Common myeloid progenitor, CD34-positive (primary cell): Measurements from ENCODE around the gene APBB2. TPM values are rescaled to one million over a fixed set of nuclear protein-coding genes. Genes with fewer than 3 reads are reported as not detected.
A peak's percentile ranks its signal among the peaks of the same experiment; 100 is the strongest.

ENCODE experiments used
- CTCF ChIA-PET: fragments of 350-600 bp; sonication (Branson Sonifier 250); formaldehyde crosslinking; loops from one replicate; lab custom pipeline; 2021; ENCODE audit warnings: antibody characterized with exemption; lab: Charles Lee
- POLR2A ChIA-PET: fragments of 350-600 bp; sonication (Branson Sonifier 250); formaldehyde crosslinking; loops from one replicate; lab custom pipeline; 2021; ENCODE audit warnings: antibody characterized with exemption; lab: Charles Lee
- DNase-seq, 3 donors: peaks; one replicate each; pipeline versions ENCODE4 v3.0.0 to v3.0.0-alpha.2; 2013
- H3K27ac ChIP-seq, 2 experiments: 1 replicate in 1 of 2; 2 replicates in 1 of 2; pipeline ENCODE4 v1.7.0; 2013; ENCODE audit warnings: inconsistent platforms in 2 of 2, low read length in 2 of 2, mild to moderate bottlenecking in 2 of 2, low read depth in 1 of 2, moderate library complexity in 1 of 2; ENCODE audit not compliant: severe bottlenecking in 2 of 2, insufficient read depth in 1 of 2, poor library complexity in 1 of 2
- H3K27me3 ChIP-seq, 5 experiments: replicated peaks in 2 of 5; 1 replicate in 3 of 5; 2 replicates in 2 of 5; pipeline versions ENCODE4 v1.6.1 to v1.7.0; 2013; ENCODE audit warnings: low read length in 4 of 5, mild to moderate bottlenecking in 2 of 5, moderate library complexity in 2 of 5, inconsistent platforms in 1 of 5; ENCODE audit not compliant: insufficient read depth in 5 of 5, control insufficient read depth in 4 of 5
- H3K36me3 ChIP-seq, 4 experiments: 1 replicate in 2 of 4; 2 replicates in 2 of 4; pipeline versions ENCODE4 v1.6.1 to v1.7.0; 2013; ENCODE audit warnings: low read length in 3 of 4, control low read depth in 1 of 4, mild to moderate bottlenecking in 1 of 4; ENCODE audit not compliant: control insufficient read depth in 4 of 4, insufficient read depth in 4 of 4
- H3K4me1 ChIP-seq, 4 experiments: 1 replicate in 3 of 4; 2 replicates in 1 of 4; pipeline versions ENCODE4 v1.6.1 to v1.7.1; 2013; ENCODE audit warnings: low read length in 3 of 4, mild to moderate bottlenecking in 3 of 4, control low read depth in 1 of 4, inconsistent platforms in 1 of 4, moderate library complexity in 1 of 4; ENCODE audit not compliant: control insufficient read depth in 4 of 4, insufficient read depth in 4 of 4; ENCODE audit errors: control extremely low read depth in 1 of 4
- H3K4me3 ChIP-seq, 7 experiments: 1 replicate in 4 of 7; 2 replicates in 3 of 7; pipeline versions ENCODE4 v1.5.1 to v1.7.0; 2013; ENCODE audit warnings: mild to moderate bottlenecking in 7 of 7, low read length in 6 of 7, moderate library complexity in 6 of 7, inconsistent platforms in 2 of 7, low read depth in 2 of 7, control low read depth in 1 of 7; ENCODE audit not compliant: insufficient read depth in 4 of 7, control insufficient read depth in 1 of 7; ENCODE audit errors: extremely low read depth in 1 of 7
- H3K9me3 ChIP-seq, 5 experiments: 1 replicate in 4 of 5; 2 replicates in 1 of 5; pipeline versions ENCODE4 v1.6.1 to v1.7.1; 2013; ENCODE audit warnings: low read length in 4 of 5, mild to moderate bottlenecking in 2 of 5, inconsistent platforms in 1 of 5, low read depth in 1 of 5, moderate library complexity in 1 of 5; ENCODE audit not compliant: control insufficient read depth in 4 of 5, insufficient read depth in 2 of 5; ENCODE audit errors: control extremely low read depth in 1 of 5
- WGBS: methylation state at CpG from one replicate; pipeline ENCODE4 v1.1.5; 2013; ENCODE audit not compliant: insufficient coverage; 5-methylcytosine and 5-hydroxymethylcytosine counted together
- polyA plus RNA-seq: library from polyadenylated mRNA; unstranded; fragments of 120-200 nt; gene quantifications from one replicate; pipeline ENCODE4 v1.2.1, GENCODE V29; 2013

APBB2 gene
- 2.5 TPM for polyA plus RNA-seq

- Histone ChIP-seq H3K36me3 (no peaks in the 10 kb centered on the region), H3K27me3 (peaks cover 8 to 62% (median 15%) of the 10 kb centered on the region in 5 experiments), H3K9me3 (no peaks in the 10 kb centered on the region), H3K4me1 (peaks cover 0 to 37% (median 24%) of the 10 kb centered on the region in 4 experiments), H3K4me3 (peak within 1 kb of the TSS; percentile 61 to 85 (median 73)), H3K27ac (no peak within 1 kb of the TSS)
- peak; percentile 72 to 94 (median 93) for DNase-seq
- ChIA-PET POLR2A (no interaction called here), CTCF (interaction anchor here (0.7 to 4.0 kb wide), 6 partner anchors 16 to 241 kb away, joined by 3 to 35 read pairs (median 3); no protein-coding TSS in a partner anchor)
- whole genome bisulfite sequencing, result 0% methylated on average over 52 of the region's 71 CpGs
Observed at GRCh38 chr4:41214136-41214824, at the start of gene APBB2. TSS of gene APBB2 (minus strand) at chr4:41214542. CDS start at chr4:41033254, 181,288 bp downstream.

GRCh38 chr4:41262198-41262597 lies 47.9 kb upstream of the APBB2 start:
- no peak for DNase-seq
- 94% methylated on average over 3 of the region's 6 CpGs for WGBS
- Histone ChIP-seq H3K4me1 (peaks cover 5 to 13% (median 9%) of the 10 kb centered on the region in 4 experiments), H3K27ac (no peak overlapping the region), H3K27me3 (peaks cover 3 to 7% (median 7%) of the 10 kb centered on the region in 5 experiments), H3K36me3 (peaks cover 0 to 2% (median 0%) of the 10 kb centered on the region in 4 experiments), H3K9me3 (no peaks in the 10 kb centered on the region), H3K4me3 (no peak overlapping the region)
- ChIA-PET CTCF (interaction anchor here (0.6 to 1.5 kb wide), 3 partner anchors 17 to 621 kb away, joined by 3 read pairs; no protein-coding TSS in a partner anchor), POLR2A (no interaction called here)

- H3K9me3 ChIP-seq, result no peaks in the 10 kb centered on the region
- ChIA-PET POLR2A (no interaction called here), CTCF (interaction anchor here (1.6 to 3.8 kb wide), 6 partner anchors 17 to 625 kb away, joined by 3 to 33 read pairs (median 12); partner anchors contain the start of gene APBB2)
- no peak overlapping the region for H3K4me3 ChIP-seq
- peaks cover 0 to 2% (median 0%) of the 10 kb centered on the region in 4 experiments for H3K36me3 ChIP-seq
- H3K27ac ChIP-seq, result no peak overlapping the region
- WGBS, result 95% methylated on average over 9 of the region's 9 CpGs
- peaks cover 10 to 24% (median 12%) of the 10 kb centered on the region in 5 experiments for H3K27me3 ChIP-seq
- DNase-seq, result no peak
- peaks cover 5 to 25% (median 17%) of the 10 kb centered on the region in 4 experiments for H3K4me1 ChIP-seq
Observed at GRCh38 chr4:41260116-41260733, 45.9 kb upstream of the APBB2 start.

GRCh38 chr4:41258783-41259182 lies 44.4 kb upstream of the APBB2 start:
- 20% methylated on average over 2 of the region's 5 CpGs for WGBS
- Histone ChIP-seq H3K4me1 (peaks cover 5 to 25% (median 17%) of the 10 kb centered on the region in 4 experiments), H3K27ac (no peak overlapping the region), H3K9me3 (no peaks in the 10 kb centered on the region), H3K27me3 (peaks cover 10 to 29% (median 14%) of the 10 kb centered on the region in 5 experiments), H3K36me3 (no peaks in the 10 kb centered on the region), H3K4me3 (no peak overlapping the region)
- ChIA-PET POLR2A (interaction anchor here (0.6 kb wide), 1 partner anchor 433 kb away, joined by 3 read pairs; no protein-coding TSS in a partner anchor), CTCF (interaction anchor here (0.7 to 3.8 kb wide), 20 partner anchors 9 to 629 kb away, joined by 3 to 33 read pairs (median 4); partner anchors contain the start of gene APBB2)
- peak; percentile 61 to 83 (median 83) for DNase-seq

DNA sequence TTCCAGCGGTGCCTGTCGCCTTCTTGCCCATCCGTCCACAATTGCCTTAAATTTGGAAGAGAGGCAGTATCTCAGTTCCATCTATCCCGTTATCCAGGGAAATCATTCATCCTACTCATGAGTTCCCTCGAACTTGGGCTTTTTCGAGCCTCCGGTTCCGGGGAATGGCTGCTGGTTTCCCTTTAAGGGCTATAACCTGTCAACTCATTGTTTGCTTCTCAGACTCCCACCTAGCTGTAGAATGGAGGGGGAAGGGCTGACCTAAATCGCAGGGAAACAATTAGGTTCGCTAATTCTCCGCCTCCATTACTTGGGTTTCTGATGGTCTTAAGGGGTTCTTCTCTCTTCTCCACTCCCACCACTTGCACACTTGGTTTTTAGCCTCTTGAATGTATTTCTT lies 43.6 kb upstream of the APBB2 start:
- H3K36me3 ChIP-seq, result no peaks in the 10 kb centered on the region
- peaks cover 5 to 25% (median 17%) of the 10 kb centered on the region in 4 experiments for H3K4me1 ChIP-seq
- WGBS, result 4% methylated on average over 6 of the region's 11 CpGs
- ChIA-PET POLR2A (no interaction called here), CTCF (interaction anchor here (0.6 to 3.8 kb wide), 17 partner anchors 8 to 1377 kb away, joined by 3 to 33 read pairs (median 4); no protein-coding TSS in a partner anchor)
- DNase-seq, result peak in 2 of 3 donors; percentile 26 to 35
- H3K9me3 ChIP-seq, result no peaks in the 10 kb centered on the region
- no peak overlapping the region for H3K27ac ChIP-seq
- peaks cover 10 to 29% (median 14%) of the 10 kb centered on the region in 5 experiments for H3K27me3 ChIP-seq
- peak overlapping the region in 6 of 7 experiments; percentile 55 to 75 (median 64) for H3K4me3 ChIP-seq

DNA sequence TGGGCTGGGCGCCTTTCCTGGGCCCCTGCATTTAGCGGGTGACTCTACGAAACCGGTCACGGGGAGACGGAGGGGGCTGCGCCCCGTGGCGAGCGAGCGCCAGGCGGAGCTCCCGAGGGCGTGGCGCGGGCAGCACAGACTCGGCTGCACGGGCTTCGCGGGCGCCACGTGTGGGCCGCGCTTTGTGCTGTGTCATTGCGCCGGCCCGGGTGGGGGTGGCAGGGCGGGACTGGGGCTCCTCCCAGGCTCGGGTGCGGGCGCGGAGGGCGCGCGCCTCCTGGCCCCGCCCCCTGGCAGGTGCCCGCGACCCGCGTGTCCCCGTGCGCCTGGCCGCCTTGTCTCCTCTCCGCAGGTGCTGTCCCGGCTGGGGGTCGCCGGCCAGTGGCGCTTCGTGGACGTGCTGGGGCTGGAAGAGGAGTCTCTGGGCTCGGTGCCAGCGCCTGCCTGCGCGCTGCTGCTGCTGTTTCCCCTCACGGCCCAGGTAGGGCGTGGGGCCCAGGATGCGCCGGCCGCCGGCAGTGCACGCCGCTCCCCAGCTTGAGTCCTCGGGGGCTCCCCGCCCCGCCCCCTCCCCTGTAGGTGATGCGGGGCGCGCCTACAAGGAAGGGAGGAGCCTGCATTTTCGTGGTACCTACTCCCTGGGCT lies 43.0 kb upstream of the APBB2 start:
- peak overlapping the region; percentile 51 to 75 (median 61) for H3K4me3 ChIP-seq
- ChIA-PET CTCF (interaction anchor here (0.6 to 3.8 kb wide), 9 partner anchors 12 to 1377 kb away, joined by 3 to 33 read pairs (median 4); no protein-coding TSS in a partner anchor), POLR2A (no interaction called here)
- H3K36me3 ChIP-seq, result no peaks in the 10 kb centered on the region
- peaks cover 5 to 25% (median 17%) of the 10 kb centered on the region in 4 experiments for H3K4me1 ChIP-seq
- DNase-seq, result peak; percentile 58 to 86 (median 83)
- no peak overlapping the region for H3K27ac ChIP-seq
- H3K9me3 ChIP-seq, result no peaks in the 10 kb centered on the region
- 0% methylated on average over 61 of the region's 69 CpGs for WGBS
- peaks cover 10 to 29% (median 14%) of the 10 kb centered on the region in 5 experiments for H3K27me3 ChIP-seq
